GM12878 (cell line): Measurements from ENCODE around the gene NAV2.

Experiments
- POLR2AphosphoS5 ChIP-seq: IDR thresholded peaks from 2 replicates; pipeline ENCODE4 v1.6.1; 2011; ENCODE audit warnings: mild to moderate bottlenecking, low read length, inconsistent platforms
- RBBP5 ChIP-seq: fragments of 200-600 bp; sonication (generic); conservative IDR thresholded peaks from 2 replicates; pipeline ENCODE4 v1.6.1; 2016
- TF ChIP-seq, protein P1 (sequence below): fragments of 450-650 bp; IDR thresholded peaks from 2 replicates; pipeline ENCODE4 v1.6.1; 2017; ENCODE audit warnings: low read depth, mild to moderate bottlenecking, moderate library complexity
- TF ChIP-seq, protein P2 (sequence below), 3 experiments: IDR thresholded peaks in 2 of 3; conservative IDR thresholded peaks in 1 of 3; 2 replicates each; pipeline ENCODE4 v1.5.1; 2011; ENCODE audit warnings: low read depth in 3 of 3, low read length in 3 of 3, mild to moderate bottlenecking in 3 of 3, control low read depth in 2 of 3, moderate library complexity in 2 of 3, inconsistent platforms in 1 of 3, mixed read lengths in 1 of 3; ENCODE audit not compliant: control insufficient read depth in 2 of 3, insufficient read depth in 1 of 3; ENCODE audit errors: extremely low read depth in 1 of 3
- TF ChIP-seq, protein P3 (sequence below): IDR thresholded peaks from 2 replicates; pipeline ENCODE4 v1.6.1; 2012; ENCODE audit warnings: low read length, inconsistent platforms

DNA sequence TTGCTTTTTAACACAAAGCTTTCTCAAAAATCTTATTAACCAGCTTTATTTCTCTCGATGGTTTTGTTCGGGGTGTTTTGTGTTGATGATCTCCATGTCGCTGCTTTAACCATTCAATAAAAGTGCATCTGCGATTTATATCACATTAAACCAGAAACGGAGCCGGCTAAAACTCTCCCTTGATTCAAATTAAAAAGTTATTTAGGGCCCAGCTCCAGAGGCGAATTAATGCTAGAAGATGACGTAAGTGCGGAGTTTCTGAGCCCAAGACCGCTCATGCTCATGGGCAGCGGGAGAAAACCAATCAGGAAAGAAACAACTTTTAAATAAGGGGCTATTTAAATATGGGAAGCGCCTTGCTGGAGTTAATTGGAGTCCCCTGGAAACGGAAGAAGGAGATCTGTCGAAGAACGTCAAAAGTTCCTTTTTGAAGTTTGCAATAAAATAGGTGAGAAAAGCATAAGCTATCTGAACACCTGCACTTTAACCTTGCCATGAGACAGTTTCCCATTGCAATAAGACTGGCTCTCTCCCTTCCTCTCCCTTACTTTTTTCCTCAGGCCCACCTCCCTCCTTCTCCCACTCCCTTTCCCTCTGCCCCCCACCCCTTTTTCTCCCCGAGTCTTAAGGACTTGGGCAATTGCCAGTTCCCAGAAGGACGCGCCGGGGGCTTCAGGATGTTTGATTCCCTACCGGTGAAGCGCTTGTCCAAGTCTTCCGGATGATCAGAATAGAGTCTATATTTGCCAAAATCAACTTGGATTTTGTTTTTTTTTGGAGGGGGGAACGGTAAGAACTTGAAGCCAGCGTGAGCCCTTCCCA, 449.5 kb downstream of the NAV2 start:
- TF ChIP-seq, protein P1, sequence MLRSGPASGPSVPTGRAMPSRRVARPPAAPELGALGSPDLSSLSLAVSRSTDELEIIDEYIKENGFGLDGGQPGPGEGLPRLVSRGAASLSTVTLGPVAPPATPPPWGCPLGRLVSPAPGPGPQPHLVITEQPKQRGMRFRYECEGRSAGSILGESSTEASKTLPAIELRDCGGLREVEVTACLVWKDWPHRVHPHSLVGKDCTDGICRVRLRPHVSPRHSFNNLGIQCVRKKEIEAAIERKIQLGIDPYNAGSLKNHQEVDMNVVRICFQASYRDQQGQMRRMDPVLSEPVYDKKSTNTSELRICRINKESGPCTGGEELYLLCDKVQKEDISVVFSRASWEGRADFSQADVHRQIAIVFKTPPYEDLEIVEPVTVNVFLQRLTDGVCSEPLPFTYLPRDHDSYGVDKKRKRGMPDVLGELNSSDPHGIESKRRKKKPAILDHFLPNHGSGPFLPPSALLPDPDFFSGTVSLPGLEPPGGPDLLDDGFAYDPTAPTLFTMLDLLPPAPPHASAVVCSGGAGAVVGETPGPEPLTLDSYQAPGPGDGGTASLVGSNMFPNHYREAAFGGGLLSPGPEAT: no peak
- TF ChIP-seq, protein P2, sequence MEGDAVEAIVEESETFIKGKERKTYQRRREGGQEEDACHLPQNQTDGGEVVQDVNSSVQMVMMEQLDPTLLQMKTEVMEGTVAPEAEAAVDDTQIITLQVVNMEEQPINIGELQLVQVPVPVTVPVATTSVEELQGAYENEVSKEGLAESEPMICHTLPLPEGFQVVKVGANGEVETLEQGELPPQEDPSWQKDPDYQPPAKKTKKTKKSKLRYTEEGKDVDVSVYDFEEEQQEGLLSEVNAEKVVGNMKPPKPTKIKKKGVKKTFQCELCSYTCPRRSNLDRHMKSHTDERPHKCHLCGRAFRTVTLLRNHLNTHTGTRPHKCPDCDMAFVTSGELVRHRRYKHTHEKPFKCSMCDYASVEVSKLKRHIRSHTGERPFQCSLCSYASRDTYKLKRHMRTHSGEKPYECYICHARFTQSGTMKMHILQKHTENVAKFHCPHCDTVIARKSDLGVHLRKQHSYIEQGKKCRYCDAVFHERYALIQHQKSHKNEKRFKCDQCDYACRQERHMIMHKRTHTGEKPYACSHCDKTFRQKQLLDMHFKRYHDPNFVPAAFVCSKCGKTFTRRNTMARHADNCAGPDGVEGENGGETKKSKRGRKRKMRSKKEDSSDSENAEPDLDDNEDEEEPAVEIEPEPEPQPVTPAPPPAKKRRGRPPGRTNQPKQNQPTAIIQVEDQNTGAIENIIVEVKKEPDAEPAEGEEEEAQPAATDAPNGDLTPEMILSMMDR (IDR thresholded peaks at IDR 0.05 in 2 of 3, conservative IDR thresholded peaks at IDR 0.05 in 1 of 3; ENCODE audit: control insufficient read depth in 2 of 3, extremely low read depth in 1 of 3, insufficient read depth in 1 of 3, low read depth in 3 of 3, low read length in 3 of 3): no peak
- no peak for TF ChIP-seq POLR2AphosphoS5
- TF ChIP-seq, protein P3, sequence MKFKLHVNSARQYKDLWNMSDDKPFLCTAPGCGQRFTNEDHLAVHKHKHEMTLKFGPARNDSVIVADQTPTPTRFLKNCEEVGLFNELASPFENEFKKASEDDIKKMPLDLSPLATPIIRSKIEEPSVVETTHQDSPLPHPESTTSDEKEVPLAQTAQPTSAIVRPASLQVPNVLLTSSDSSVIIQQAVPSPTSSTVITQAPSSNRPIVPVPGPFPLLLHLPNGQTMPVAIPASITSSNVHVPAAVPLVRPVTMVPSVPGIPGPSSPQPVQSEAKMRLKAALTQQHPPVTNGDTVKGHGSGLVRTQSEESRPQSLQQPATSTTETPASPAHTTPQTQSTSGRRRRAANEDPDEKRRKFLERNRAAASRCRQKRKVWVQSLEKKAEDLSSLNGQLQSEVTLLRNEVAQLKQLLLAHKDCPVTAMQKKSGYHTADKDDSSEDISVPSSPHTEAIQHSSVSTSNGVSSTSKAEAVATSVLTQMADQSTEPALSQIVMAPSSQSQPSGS: no peak
- TF ChIP-seq RBBP5: no peak
